Measurements from ENCODE around the gene WWC2.
"Not testable (repeated sequence)": the region's sequence is repeated elsewhere in the genome, so short reads cannot be mapped to it uniquely, and the experiment has no call there.

Gene WWC2

GRCh38 chr4:183101956-183102480, 3.0 kb downstream of the WWC2 start:
- no peak for DNase-seq

DNA sequence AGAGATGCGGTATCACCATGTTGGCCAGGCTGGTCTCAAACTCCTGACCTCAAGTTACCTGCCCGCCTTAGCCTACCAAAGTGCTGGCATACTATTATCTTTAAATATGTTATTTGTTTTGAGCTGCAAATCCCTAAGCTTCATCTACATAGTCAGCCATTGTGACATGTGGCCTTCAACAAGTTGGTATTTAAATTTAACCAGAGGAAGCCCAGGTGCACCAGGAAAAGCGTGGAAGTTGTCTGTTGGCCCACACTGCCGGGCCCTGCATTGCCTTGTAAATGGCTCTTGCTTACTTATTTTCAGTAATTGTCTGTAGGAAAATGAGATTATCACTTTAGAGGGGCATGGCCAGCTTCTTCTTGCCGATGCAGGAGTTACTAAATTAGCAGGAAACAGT, 6.0 kb downstream of the WWC2 start:
- no peak for DNase-seq

DNA sequence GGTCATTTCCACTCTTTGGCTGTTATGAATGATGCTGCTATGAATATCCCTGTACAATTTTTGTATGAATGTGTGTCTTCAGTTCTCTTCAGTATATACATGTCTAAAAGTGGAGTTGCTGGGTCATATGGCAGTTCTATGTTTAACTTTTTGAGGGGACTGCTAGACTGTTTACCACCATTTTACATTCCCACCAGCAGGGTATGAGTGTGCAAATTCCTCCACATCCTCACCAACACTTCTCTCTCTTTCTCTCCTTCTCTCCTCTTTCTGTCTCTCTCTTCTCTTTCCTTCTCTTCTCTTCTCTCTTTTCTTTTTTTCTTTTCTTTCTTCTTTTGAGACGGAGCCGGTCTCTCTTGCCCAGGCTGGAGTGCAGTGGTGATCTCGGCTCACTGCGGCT, 7.8 kb downstream of the WWC2 start:
- DNase-seq, result no peak

- DNase-seq, result no peak
Measured at GRCh38 chr4:183107891-183108459, 8.9 kb downstream of the WWC2 start.

GRCh38 chr4:183110244-183110643, 11.2 kb downstream of the WWC2 start:
- no peak for DNase-seq

- no peak for DNase-seq
Measured at GRCh38 chr4:183111452-183111885, 12.4 kb downstream of the WWC2 start.

DNA sequence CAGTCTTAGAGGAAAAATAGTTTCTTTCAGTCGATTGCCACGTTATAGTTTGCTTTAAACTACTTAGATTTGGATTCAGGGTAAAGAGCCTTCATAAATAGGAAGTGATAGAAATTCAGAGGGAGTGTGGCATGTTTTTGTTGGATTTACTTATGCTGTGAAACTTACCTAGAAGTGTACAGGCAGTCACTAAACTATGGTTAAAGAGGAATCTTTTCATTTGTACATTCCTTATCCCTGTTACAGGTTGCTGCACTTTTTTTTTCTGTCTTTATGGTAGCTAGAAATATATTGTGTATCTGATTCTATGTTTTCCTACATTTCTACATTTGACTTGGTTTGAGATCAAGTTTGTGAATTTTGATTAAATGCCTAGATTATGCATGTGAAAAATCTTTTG, 19.1 kb downstream of the WWC2 start:
- DNase-seq, result no peak

GRCh38 chr4:183118585-183118984, 19.5 kb downstream of the WWC2 start:
- DNase-seq, result no peak

DNA sequence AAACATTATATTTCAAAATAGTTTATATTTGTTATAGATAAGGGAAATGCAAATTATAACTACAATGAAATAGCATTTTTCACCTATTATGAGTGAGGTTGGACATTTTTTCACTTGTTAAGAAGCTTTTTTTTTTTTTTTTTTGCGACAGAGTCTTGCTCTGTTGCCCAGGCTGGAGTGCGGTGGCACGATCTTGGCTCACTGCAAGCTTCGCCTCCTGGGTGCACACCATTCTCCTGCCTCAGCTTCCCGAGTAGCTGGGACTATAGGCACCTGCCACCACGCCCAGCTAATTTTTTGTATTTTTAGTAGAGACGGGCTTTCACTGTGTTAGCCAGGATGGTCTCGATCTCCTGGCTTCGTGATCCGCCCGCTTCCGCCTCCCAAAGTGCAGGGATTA, 22.6 kb downstream of the WWC2 start:
- DNase-seq, result not testable (repeated sequence)

GRCh38 chr4:183124228-183124627, 25.2 kb downstream of the WWC2 start:
- DNase-seq, result no peak

DNA sequence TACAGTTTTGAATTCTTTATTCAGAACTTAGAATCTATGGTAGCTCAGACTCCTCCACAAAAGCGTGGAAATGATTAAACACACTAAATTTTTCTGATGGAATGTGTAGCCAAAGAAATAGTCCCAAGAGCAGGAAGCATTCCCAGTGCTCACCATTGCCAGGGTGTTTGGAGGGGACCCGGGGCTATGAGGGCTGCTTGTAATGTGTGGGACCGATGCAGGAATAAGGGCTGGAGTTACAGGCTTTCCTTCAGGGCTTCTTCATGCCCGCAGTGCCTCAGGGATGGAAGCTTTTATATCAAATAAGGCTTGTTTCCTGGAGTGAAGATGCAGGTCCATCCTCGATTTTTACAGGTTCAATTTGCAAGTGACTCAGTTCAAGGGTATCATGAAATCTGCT, 25.8 kb downstream of the WWC2 start:
- no peak for DNase-seq

GRCh38 chr4:183129125-183129524, 30.1 kb downstream of the WWC2 start:
- DNase-seq, result no peak

GRCh38 chr4:183129675-183130074, 30.6 kb downstream of the WWC2 start:
- no peak for DNase-seq

- no peak for DNase-seq
Measured at GRCh38 chr4:183130328-183131155, 31.5 kb downstream of the WWC2 start.

GRCh38 chr4:183132081-183132480, 33.0 kb downstream of the WWC2 start:
- no peak for DNase-seq

GRCh38 chr4:183132865-183133264, 33.8 kb downstream of the WWC2 start:
- no peak for DNase-seq

DNA sequence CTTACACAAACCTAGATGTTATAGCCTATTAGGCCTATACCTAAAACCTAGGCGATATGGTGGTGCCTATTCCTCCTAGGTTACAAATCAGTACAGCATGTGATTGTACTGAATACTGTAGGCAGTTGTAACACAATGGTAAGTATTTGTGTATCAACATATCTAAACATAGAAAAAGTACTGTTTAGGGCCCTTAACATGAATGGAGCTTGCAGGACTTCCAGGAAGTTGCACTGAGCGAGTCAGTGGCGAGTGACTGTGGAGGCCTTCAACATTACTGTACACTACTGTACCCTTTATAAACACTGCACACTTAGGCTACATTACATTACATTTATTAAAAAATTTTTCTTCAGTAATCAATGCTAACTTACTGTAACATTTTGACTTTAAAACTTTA, 37.8 kb downstream of the WWC2 start:
- DNase-seq, result no peak

GRCh38 chr4:183139058-183139750, 40.1 kb downstream of the WWC2 start:
- DNase-seq, result no peak

DNA sequence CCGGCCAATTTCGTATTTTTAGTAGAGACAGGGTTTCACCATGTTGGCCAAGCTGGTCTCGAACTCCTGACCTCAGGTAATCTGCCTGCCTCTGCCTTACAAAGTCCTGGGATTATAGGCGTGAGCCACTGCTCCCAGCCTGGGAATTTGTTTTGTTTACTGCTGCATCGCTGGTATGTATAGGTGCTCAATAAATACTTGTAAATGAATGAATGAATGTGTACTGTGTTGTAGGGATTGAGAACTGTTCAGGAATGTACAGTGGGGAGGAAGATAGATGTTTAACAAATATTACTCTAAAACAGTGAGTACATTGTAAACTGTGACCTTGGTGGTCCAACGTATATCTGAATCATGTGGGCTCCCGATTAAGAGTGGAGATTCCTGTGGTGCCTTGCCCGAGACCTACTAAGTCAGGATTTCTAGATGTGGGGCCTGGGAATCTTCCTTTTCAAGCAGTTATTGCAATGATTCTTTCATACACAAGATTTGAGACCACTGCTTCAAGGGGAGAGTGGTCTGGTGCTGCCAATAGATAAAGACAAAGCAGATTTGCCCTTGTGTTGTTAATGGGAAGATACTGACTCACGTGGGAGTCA, 41.0 kb downstream of the WWC2 start:
- no peak for DNase-seq

DNA sequence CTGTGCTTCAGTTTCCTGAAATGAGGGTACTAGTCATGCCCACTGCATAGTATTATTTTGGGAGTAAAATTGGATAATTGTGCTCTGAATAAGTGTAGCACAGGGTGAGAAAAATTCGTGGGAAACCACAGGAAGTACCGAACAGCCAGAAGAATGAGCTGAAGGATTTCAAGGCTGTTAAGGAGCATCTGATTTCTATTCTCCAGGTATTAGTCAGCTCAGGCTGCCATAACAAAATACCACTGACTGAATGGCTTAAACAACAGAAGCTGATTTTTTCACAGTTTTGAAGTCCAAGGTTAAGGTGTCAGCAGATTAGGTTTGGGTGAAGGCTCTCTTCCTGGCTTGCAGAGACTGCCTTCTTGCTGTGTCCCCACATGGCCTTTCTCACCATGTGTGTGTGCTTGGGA, 41.9 kb downstream of the WWC2 start:
- DNase-seq, result no peak

DNA sequence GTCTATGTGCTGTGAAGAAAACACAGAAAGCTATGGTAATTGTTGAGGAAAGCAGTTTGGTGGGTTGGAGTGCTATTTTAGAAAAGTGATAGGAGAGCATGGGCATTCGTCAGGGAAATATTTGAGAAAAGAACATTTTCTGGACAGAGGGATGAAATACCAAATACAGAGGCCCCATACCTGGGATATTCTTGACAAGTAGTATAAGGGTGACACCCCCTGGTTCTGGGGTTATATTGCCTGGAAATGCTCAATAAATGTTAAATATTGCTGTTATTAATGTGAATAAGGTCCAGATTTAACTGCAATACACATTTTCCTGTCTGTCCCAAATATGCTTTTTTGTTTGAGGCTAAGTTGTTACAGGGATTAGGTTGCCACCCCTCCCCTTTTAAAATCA, 42.9 kb downstream of the WWC2 start:
- no peak for DNase-seq

- DNase-seq, result no peak
Measured at GRCh38 chr4:183142571-183143550, 43.8 kb downstream of the WWC2 start.

All from stimulated activated CD4-positive, alpha-beta T cell treated with anti-CD3 and anti-CD28 coated beads, Interleukin-15, amount 100 ng/mL, for 24 hours (primary cell).